HEK293T (cell line): Measurements from ENCODE around the gene HSPBAP1.

Source experiments
- BHLHE40 ChIP-seq: fragments of 450-650 bp; IDR thresholded peaks from 2 replicates; pipeline ENCODE4 v1.6.1; 2016; ENCODE audit warnings: mild to moderate bottlenecking, moderate library complexity, borderline replicate concordance
- ELF4 ChIP-seq: fragments of 450-650 bp; IDR thresholded peaks from 2 replicates; pipeline ENCODE4 v1.6.1; 2017; ENCODE audit warnings: antibody characterized with exemption
- FOXA1 ChIP-seq: fragments of 450-650 bp; IDR thresholded peaks from 2 replicates; pipeline ENCODE4 v1.6.1; 2016; ENCODE audit warnings: mild to moderate bottlenecking
- FOXK2 ChIP-seq: fragments of 450-650 bp; IDR thresholded peaks from 2 replicates; pipeline ENCODE4 v1.6.1; 2016; ENCODE audit warnings: mild to moderate bottlenecking
- FOXM1 ChIP-seq: fragments of 450-650 bp; IDR thresholded peaks from 2 replicates; pipeline ENCODE4 v1.6.1; 2017; ENCODE audit warnings: mild to moderate bottlenecking, borderline replicate concordance
- HDGF ChIP-seq: fragments of 450-650 bp; IDR thresholded peaks from 2 replicates; pipeline ENCODE4 v1.6.1; 2017; ENCODE audit warnings: antibody characterized with exemption, borderline replicate concordance
- L3MBTL2 ChIP-seq: fragments of 450-650 bp; conservative IDR thresholded peaks from 2 replicates; pipeline ENCODE4 v1.6.1; 2016; ENCODE audit warnings: mild to moderate bottlenecking
- LEF1 ChIP-seq: fragments of 450-650 bp; IDR thresholded peaks from 2 replicates; pipeline ENCODE4 v1.6.1; 2017; ENCODE audit warnings: mild to moderate bottlenecking, borderline replicate concordance
- NFRKB ChIP-seq: fragments of 450-650 bp; IDR thresholded peaks from 2 replicates; pipeline ENCODE4 v1.6.1; 2016; ENCODE audit warnings: mild to moderate bottlenecking, moderate library complexity
- PKNOX1 ChIP-seq: fragments of 450-650 bp; IDR thresholded peaks from 2 replicates; pipeline ENCODE4 v1.6.1; 2016
- SP1 ChIP-seq: fragments of 450-650 bp; IDR thresholded peaks from 2 replicates; pipeline ENCODE4 v1.6.1; 2017
- SUZ12 ChIP-seq: fragments of 450-650 bp; IDR thresholded peaks from 2 replicates; pipeline ENCODE4 v1.6.1; 2016; ENCODE audit warnings: mild to moderate bottlenecking
- TARDBP ChIP-seq: fragments of 450-650 bp; IDR thresholded peaks from 2 replicates; pipeline ENCODE4 v1.6.1; 2016
- ZNF384 ChIP-seq: fragments of 450-650 bp; IDR thresholded peaks from 2 replicates; pipeline ENCODE4 v1.6.1; 2016

DNA sequence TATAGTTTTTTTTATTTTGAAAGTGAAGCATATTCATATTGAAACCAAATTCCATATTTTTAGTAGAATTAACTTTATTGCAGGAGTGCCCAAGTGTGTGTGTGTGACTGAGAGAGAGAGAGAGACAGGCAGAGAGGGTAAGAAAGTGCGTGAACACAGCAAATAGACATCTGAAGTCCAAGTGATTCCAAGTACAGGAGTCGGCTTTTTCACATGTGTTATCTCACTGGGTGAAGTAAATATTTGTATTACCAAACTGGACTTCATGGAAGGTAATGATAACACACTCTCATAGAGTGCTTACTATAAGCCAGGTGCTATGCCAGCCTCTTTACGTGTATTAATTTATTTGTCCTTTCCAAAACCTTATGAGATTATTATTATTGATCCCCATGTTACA lies 101.0 kb downstream of the HSPBAP1 start:
- TF ChIP-seq HDGF (no peak), FOXA1 (no peak), PKNOX1 (no peak), SUZ12 (no peak), TARDBP (no peak), FOXM1 (no peak), BHLHE40 (no peak), FOXK2 (no peak), LEF1 (no peak), NFRKB (no peak), ELF4 (no peak), ZNF384 (no peak), SP1 (no peak), L3MBTL2 (no peak)
